ENCODE data around the gene PPP1R3E. TPM values are rescaled to one million over a fixed set of nuclear protein-coding genes. Genes with fewer than 3 reads are reported as not detected.

The PPP1R3E gene, protein sequence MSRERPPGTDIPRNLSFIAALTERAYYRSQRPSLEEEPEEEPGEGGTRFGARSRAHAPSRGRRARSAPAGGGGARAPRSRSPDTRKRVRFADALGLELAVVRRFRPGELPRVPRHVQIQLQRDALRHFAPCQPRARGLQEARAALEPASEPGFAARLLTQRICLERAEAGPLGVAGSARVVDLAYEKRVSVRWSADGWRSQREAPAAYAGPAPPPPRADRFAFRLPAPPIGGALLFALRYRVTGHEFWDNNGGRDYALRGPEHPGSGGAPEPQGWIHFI
- total RNA-seq: 1.6 and 4.7 TPM in 2 replicates

GRCh38 chr14:23302290-23303225 lies at the start of gene PPP1R3E:
Gene PPP1R3E, minus strand, starts transcription at chr14:23302859. Its CDS starts 283 bp downstream, at chr14:23302576.

DNA sequence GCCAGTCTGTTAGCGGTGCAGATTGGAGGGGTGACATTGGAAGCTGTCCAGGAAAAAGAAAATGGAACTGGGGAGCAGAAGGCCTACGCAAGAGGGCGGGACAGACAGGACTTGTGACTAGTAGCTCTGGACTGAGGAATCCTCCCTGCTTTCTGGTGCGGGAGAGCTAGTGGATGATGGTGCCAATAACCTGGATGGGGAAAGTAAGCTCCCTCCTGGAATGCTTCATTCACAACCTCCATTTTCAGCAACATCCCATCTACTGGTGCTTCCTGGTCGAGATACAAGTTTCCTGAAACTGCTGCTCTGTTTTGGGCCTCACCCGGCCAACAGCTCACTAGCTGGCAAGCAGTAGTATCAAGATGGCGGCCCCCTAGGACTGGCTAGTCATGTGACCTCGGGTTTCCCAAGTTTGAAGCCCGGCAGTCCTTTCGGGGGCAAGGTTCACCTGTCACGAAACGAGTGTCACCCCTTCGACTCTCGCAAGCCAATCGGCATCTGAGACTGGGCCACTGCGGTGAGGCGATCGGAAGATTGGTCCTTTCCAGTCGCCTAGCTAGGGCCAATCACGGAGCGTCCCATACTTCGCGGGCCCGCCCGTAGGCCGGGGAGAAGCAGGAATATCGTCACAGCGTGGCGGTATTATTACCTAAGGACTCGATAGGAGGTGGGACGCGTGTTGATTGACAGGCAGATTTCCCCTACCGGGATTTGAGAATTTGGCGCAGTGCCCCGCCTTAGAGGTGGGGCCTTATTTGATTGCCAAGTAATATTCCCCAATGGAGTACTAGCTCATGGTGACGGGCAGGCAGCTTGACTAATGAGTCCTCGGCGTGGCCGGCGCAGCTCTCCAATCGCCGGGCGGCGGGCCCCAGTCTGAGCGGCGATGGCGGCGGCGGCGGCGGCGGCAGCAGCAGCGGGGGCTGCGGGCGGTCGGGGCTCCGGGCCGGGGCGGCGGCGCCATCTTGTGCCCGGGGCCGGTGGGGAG lies 18.2 kb upstream of the PPP1R3E start, which contains the start of gene PABPN1:
TSS of gene PABPN1 (plus strand) at position 874 of the 988 bp plus-strand sequence. CDS start at position 887, 13 bp downstream.

DNA sequence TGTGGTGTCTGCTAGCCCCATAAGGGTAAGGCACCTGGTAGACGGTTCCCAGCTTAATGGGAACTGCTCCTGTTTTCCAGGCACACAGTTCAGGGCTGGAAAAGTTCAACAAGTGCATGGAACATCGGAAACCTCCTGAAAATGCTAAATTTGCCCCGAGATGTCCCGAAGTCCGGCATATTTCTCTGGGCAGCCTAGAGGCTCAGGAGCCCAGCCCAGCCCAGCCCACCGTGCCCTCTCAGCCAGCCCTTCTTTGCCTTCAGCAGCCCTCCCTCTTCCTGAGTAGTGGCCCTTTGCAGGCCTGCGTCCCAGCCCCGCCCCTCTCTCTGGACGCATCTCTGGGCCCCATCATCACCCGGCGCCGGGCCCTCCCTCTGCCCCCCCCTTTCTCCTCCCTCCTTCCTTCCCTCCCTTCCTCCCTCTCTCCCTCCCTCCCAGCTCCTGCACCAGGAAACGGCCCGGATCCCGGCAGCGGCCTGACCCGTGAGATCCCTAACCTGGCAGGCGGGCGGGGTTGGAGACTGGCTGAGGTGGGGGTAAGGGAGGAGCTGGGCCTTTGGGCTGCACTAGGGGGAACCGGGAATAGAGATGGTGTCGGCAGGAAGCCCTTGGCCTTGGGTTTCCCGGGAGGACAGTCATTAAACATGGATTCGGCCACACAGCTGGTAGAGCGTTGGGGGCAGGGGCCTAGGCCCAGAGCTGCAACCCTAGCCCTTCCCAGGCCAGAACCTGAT lies 3.9 kb upstream of the PPP1R3E start, which contains the start of gene BCL2L2:
TSS of gene BCL2L2 (plus strand) at position 422 of the 734 bp plus-strand sequence. CDS start 935 bp downstream, outside the sequence.

GRCh38 chr14:23286020-23286901 lies 16.4 kb downstream of the PPP1R3E start, which contains the start of gene HOMEZ:
Gene HOMEZ, minus strand, starts transcription at chr14:23286132. Its CDS starts 180 bp downstream, at chr14:23285952.

Other genes with a start within 250 kb of the PPP1R3E start
- gene CDH24, start 245.3 kb downstream of the PPP1R3E start, total RNA-seq: 5.8 and 12.5 TPM in 2 replicates
- 53.3 and 99.1 TPM in 2 replicates for gene ACIN1, start 207.7 kb downstream of the PPP1R3E start, total RNA-seq
- 53.2 and 53.3 TPM in 2 replicates for gene C14orf119, start 207.4 kb downstream of the PPP1R3E start, total RNA-seq
- 0.88 TPM in 1 of 2 replicates, not detected in the other for gene CIROP, start 197.9 kb downstream of the PPP1R3E start, total RNA-seq
- not detected in 2 replicates for gene CEBPE, start 183.6 kb downstream of the PPP1R3E start, total RNA-seq
- gene SLC7A8, start 119.2 kb downstream of the PPP1R3E start, total RNA-seq: 0.26 and 4.6 TPM in 2 replicates
- not detected in 2 replicates for gene RNF212B, start 64.9 kb downstream of the PPP1R3E start, total RNA-seq
- gene HOMEZ, start 16.7 kb downstream of the PPP1R3E start, total RNA-seq: 9.1 and 16.4 TPM in 2 replicates
- gene BCL2L2, start 4.0 kb upstream of the PPP1R3E start, total RNA-seq: 12.0 and 18.4 TPM in 2 replicates
- 40.2 and 60.3 TPM in 2 replicates for gene PABPN1, start 18.6 kb upstream of the PPP1R3E start, total RNA-seq
- gene SLC22A17, start 50.0 kb upstream of the PPP1R3E start, total RNA-seq: 34.6 and 59.7 TPM in 2 replicates
- gene EFS, start 62.3 kb upstream of the PPP1R3E start, total RNA-seq: 21.6 and 34.2 TPM in 2 replicates
- not detected in 2 replicates for gene IL25, start 70.0 kb upstream of the PPP1R3E start, total RNA-seq
- gene CMTM5, start 74.2 kb upstream of the PPP1R3E start, total RNA-seq: 2.2 TPM in 1 of 2 replicates, not detected in the other
- not detected in 2 replicates for gene MYH6, start 105.4 kb upstream of the PPP1R3E start, total RNA-seq
- gene MYH7, start 132.8 kb upstream of the PPP1R3E start, total RNA-seq: 0.56 TPM in 1 of 2 replicates, not detected in the other
- gene NGDN, start 166.8 kb upstream of the PPP1R3E start, total RNA-seq: 24.4 and 30.1 TPM in 2 replicates
- 0.08 and 0.39 TPM in 2 replicates for gene ZFHX2, start 248.9 kb upstream of the PPP1R3E start, total RNA-seq

Data from epithelial cell of alveolus of lung (primary cell).